ENCODE data around the gene DDX3X.
"Not testable (repeated sequence)": the region's sequence is repeated elsewhere in the genome, so short reads cannot be mapped to it uniquely, and the experiment has no call there.

The DDX3X gene

DNA sequence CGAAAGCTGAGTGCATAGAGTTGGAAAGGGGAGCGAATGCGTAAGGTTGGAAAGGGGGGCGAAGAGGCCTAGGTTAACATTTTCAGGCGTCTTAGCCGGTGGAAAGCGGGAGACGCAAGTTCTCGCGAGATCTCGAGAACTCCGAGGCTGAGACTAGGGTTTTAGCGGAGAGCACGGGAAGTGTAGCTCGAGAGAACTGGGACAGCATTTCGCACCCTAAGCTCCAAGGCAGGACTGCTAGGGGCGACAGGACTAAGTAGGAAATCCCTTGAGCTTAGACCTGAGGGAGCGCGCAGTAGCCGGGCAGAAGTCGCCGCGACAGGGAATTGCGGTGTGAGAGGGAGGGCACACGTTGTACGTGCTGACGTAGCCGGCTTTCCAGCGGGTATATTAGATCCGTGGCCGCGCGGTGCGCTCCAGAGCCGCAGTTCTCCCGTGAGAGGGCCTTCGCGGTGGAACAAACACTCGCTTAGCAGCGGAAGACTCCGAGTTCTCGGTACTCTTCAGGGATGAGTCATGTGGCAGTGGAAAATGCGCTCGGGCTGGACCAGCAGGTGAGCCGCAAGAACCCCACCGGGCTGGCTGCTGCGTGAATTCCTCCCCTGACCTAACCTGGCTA is at the start of gene DDX3X:
TSS of gene DDX3X (plus strand) at position 419 of the 619 bp plus-strand sequence. CDS start at position 510, 91 bp downstream.
- peak; percentile 94 for DNase-seq

DNA sequence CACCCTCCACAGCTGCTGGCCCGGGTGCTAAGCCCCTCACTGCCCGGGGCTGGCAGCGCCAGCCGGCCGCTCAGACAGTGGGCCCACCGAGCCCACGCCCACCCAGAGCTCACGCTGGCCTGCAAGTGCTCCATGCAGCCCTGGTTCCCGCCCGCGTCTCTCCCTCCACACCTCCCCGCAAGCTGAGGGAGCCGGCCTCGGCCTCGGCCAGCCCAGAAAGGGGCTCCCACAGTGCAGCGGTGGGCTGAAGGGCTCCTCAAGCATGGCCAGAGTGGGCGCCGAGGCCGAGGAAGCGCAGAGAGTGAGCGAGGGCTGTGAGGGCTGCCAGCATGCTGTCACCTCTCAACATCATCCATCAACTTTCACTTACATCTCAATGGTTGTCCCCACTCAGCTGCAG is 48.0 kb upstream of the DDX3X start:
- not testable (repeated sequence) for DNase-seq

DNA sequence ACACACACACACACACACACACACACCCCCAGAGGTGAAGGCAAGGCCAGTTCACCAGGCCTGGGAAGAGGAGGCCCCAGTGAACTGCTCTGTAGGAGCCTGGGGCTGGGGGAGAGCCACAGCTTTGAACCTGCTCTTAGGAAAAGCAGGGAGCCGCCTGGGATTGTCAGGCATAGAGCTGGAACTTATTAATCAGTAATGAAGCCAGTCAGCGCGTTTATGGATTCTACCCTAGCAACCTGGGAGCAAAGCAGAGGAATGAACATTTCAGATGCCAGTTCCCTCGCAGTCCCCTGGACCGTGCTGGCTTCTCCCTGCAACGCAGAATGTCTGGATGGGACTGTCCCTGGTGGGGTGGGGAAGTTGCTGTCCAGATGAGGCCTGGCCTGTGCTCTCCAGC is 45.3 kb upstream of the DDX3X start:
- no peak for DNase-seq

DNA sequence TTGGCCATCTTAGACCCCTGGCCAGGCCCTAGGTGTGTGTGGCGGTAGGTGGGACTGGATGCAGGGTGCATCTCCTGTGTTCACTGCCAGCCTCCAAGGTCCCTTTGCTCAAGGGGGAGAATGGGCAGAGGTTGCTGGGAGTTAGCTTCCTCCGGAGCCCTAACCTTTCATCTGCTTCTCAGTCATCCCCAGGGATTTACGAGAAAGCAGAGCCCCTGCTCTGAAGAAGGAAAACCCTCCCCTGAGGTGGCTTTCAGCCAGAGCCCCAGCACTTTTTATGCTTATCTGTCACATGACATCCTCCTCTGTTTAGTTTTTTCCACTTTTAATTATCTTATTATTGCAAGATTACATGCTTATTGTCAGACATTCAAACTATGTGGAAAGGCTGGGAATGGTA is 44.9 kb upstream of the DDX3X start:
- DNase-seq, result no peak

DNA sequence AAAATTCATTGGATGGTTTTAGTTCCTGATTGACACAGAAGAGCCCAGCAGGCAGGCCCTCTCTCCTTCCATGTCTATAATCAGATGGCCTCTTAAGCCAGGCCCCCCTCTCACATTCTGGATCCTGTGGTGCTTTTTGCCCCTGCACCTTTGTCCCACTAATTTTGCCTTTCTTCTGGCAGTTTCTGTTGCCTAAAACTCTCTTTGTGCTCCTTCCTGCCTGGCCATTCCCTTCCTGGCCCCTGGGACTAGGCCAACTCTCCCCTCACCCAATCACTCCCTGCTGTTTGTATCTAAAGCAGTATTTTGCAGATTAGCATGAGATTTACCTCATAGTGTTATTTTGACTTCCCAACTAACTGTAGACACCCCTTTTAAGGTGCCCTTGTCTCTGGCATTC is 42.7 kb upstream of the DDX3X start:
- DNase-seq, result no peak

DNA sequence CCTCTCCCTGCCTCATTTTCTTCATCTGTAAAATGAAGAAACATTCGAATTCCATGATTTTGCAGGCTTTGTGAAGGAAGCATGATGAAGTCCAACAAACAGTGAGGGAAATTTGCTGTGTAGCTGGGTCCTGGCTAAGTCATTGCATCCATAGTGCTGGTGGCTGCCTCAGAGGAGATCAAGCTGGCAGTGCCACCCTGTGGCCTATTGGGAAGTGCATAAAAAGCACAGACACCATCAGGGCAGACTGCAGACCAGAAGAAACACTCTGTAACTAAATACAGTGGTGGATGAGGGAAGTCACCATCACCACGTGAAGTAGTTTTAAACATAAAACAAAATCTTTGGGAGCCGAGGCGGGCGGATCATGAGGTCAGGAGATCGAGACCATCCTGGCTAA is 40.7 kb upstream of the DDX3X start:
- DNase-seq, result peak; percentile 41

DNA sequence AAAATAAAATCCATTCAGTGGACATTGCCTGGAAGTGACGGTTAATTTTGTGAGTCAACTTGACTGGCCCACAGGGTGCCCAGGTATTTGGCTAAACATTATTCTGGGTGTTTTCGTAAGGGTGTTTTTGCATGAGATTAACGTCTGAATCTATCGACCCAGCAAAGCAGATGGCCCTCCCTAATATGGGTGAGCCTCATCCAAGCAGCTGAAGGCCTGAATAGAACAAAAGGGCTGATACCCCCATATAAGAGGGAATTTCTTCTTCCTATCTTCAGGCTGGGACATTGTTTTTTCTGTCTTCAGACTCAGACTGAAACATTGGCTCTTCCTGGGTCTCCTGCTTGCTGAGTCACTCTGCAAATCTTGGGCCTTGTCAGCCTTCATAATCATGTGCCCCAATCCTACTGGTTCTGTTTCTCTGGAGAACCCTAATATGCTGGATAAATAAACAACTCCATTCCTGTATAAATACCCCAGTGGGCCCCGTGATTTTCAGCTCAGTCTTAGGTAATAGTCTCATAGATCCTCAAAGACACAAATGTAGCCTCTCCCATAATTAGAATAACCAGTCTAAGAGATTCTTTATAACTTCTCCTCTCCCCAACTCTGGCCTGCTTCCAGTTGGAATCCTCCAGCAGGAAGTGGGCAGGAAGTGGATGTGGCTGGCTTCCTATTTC is 33.1 kb upstream of the DDX3X start:
- DNase-seq, result no peak

DNA sequence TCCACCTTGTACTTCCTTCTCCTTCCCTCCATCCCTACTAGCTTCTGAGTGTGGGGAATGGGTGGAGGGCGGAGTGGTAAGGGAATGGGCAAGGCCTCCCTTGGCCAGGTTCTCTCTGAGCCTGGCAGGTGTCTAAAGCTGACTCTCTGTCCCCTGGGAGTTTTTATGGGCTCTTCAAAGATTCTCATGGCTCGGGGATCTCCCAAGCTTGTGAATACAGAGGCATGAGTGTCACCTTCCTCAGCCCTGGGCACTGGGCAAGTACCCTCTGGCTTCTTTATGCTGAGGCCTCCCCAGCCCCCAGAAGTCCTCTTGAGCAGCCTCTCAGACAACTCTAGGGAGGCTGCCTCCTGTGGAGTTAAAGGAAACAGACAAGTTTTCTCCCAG is 32.5 kb upstream of the DDX3X start:
- no peak for DNase-seq

DNA sequence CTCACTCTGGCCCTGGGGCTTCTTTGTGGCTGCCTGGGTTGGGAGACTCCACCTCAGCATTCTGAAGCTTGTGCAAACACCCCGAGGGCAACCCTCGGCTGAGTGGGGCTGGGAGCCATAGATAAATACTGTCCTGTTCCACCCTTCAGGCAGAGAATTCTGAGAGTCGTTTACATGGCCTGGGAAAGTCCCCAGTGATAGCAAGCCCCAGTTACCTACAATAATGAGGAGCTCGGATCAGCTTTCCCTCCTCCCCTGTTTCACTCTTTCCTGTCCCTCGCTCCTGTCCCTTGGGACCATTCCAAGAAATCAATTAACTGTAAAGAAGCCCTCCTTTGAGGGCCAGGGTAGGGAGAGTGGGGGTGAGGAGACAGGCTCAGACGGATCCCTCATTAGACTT is 31.6 kb upstream of the DDX3X start:
- DNase-seq, result no peak

DNA sequence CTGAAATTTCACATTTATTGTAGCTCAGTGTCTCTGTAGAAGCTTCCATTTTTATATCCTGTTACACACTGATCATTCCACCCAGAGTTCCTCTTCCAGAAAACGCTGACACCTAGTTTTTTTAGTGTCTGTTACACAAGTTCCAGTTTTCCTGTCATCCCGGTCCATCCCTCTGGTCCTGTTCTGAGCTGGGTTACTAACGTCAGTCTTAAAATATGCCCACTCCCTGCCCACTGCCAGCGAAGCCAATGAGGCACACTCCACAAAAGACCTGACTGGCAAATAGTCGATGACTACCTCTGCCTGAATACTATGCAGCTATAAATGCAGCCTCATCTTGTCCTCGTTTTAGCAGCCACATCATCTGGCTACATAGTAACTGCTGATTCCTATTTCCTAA is 30.9 kb upstream of the DDX3X start:
- no peak for DNase-seq

DNA sequence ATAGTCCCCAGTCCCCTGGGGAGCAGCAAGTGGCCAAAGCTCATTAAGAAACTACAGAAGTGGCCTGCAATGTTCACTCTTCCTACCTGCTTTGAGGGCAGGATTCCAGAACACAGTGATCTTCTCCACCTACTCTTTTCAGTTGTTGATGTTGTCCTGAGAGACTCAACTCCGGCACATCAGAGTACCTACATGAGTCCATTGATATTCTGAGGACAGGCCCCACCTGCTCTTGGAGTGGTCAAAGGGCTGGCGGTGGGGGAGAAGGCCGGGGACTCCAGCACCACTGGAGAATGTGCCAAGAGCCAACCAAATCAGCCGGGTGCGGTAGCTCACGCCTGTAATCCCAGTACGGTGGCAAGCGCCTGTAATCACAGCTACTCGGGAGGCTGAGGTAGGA is 29.8 kb upstream of the DDX3X start:
- no peak for DNase-seq

DNA sequence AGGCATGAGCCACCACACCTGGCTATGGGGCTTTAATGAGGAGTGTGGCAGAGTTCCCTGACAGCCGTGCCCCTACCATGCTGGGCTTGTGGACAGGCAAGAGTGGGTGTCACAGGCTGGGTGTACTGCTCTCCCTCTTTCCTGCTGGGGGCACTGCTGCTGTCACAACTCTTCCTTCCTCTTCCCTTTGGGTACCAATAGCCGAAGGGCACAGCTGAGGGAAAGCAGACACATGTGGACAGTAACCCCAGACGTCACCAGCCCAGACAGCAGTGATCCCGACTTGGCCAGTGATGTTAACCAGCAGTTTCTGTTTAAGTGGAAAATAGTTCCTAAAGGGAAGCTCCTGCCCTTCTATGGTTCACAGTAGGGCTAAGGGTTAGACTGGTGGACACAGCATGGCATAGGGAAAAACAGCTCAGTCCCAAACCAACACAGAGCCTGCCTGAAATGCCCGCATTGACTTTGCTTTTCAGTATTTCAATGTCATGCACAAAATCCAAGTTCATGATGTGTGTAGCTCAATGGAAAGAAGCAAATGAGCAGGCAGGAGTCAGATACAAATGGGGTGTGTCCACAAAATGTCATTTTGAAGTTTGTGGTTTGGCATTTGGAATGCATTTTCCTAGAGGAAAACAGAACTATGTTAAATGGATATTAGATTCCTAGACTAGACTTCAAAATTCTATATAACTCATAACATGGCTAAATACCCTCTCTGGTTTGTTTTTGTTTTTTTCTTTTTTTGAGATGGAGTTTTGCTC is 24.9 kb upstream of the DDX3X start:
- no peak for DNase-seq

DNA sequence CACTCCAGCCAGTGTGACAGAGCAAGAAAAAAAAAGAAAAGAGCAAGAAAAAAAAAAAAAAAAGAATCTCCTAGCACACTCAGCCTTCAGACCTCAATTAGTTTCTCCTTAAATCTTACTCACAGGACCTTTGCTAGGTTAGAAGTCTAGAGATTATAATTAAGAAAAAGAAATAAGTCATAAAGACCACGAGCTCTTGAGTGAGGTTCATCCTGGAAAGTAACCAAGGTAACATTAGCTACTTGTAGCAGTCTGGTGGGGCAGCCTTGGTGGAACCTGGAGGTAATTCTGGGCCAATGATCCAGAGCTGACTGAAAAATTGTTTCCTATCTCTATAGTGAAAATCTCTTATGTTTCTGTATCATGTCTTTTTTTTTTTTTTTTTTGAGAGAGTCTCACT is 21.2 kb upstream of the DDX3X start:
- DNase-seq, result no peak

DNA sequence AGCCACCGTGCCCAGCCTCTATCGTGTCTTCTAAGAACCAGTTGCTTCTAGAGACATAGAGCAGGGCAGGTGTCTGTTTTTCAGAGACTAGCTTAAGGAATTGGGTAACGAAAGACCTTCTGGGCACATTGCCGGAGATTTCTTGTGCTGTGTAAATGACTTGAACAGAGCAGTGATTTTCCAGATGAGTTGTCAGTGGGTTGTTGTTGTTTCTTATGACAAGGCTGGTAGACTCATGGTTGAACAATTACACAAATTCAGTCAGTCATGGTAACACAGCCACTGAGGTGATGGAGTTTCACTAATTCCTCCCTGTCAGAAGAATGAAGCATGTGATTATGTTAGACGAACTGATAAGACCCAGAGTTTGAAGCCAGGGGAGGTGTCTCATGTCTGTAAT is 20.5 kb upstream of the DDX3X start:
- DNase-seq, result no peak

DNA sequence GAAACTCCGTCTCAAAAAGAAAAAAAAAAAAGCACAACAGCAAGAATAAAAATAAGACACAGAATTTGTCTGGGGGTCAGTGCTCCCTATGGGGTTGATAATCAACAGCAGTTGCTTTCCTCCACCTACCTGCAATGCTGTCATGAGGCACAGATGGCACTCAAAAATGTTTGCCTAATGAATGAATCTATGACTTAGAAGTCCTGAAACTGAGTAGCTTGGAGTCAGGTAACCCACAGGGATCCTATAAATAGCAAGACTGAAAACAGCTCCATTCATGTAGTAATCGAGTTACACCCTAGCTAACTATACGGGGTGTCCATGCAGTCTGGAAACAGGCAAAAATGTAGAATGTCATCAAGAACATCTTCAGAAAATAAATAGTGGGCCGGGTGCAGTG is 19.8 kb upstream of the DDX3X start:
- no peak for DNase-seq

DNA sequence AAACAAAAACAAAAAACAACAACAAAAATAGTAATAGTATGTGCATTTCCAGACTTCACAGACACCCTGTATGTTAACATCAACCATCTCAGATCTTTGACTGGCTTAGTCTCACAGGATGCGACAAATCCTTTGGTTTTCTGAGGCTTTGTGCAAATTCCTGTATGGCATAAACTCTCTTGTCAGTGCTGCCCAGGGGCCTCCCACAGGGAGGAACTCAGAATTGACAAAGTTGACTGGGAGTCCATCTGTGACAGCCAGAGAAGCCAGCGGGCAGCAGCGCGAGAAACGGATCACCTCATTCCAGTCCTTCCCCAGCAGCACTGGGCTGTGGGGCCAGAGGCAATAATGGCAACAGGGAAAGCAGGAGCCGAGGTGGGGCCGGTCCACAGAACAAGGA is 19.1 kb upstream of the DDX3X start:
- no peak for DNase-seq

DNA sequence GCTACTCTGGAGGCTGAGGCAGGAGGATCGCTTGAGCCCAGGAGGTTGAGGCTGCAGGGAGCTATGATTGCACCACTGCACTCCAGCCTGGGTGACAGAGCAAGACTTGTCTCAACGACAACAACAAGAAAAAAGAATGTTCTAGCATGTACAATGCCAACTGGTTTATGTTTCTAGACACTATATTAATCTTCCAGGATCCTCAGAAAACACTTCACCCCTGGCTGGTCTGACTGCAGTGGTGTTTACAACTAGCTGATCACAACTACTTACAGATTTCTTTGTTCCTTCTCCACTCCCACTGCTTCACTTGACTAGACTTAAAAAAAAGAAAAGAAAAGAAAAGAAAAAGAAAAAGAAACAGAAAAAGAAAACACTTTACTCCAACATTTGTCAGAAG is 17.7 kb upstream of the DDX3X start:
- DNase-seq, result not testable (repeated sequence)

DNA sequence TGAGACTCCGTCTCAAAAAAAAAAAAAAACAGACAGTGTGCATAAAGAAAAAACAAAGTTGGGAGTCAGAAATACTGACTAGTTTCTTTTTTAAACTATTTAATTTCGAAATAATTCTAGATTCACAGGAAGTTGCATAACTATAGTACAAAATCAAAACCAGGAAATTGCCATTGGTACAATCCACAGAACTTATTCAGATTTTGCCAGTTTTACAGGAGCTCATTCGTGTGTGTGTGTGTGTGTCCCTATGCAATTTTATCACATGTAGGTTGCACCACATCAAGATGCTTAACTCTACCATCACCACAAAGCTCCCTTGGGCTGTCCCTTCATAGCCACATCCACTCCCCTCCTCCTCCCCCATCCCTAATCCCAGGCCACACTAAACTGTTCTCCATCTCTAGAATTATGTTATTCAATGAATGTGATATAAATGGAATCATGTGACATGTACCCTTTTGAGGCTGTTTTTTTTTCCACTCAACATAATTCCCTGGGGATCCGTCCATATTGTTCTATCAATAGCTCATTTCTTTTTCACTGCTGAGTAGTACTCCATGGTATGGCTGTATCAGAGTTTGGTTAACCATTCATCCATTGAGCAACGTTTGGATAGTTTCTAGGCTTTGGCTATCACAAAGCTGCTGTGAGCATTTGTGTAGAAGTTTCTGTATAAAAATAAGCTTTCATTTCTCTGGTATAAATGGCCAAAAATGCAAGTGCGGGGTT is 16.3 kb upstream of the DDX3X start:
- DNase-seq, result no peak

DNA sequence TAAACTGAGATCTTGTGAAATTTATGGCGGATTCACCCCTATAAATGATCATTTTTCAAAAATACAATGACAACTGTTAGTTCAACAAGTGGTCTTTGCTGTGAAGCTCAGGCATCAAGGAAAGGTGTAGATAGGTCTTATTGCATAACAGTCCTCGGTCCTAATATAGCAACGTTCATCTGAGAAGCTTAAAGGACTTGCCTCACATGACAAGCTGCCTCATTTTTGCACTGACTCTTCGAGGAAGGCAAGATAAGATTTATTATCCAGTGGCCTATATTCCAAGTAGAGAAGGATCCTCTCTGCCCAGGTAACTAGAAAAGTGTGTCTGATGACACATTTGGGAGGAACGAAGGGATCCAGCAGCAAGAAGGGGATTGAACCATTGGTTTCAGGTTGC is 13.6 kb upstream of the DDX3X start:
- DNase-seq, result no peak

DNA sequence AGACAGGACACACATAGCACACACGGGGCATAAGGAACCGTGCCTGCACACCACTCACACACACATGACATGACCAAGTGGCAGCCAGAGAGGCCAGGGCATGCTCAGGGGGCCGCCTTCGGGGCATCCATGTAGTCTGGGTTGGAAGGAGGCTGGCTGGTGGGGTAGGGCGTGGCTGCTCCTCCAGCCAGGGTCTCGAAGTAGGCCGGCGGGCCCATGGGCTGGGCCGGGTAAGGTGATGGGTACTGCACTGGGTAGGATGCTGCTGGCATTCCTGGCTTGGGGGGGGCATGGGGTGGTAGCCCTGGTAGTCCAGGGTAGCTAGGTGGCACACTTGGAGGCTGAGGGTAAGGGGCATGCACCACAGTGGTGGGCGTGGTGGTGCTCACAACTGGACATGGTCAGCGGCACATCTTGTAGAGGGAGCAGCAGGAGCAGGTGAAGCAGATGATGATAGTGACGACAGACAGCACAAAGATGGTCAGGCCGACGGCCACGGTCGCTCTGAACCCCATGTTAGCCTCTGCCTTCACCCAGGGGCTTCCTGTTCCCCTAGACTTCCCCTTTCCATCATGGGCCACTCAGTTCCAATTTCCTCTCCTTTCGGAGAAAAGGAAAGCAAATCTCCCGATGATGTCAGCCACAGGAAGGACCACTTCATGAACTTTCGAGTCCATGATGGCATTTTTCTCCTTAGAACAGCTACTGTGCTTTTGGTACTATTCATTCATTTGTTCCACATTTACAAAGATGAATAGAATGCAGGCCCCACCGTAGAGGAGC is 10.9 kb upstream of the DDX3X start:
- DNase-seq, result no peak

DNA sequence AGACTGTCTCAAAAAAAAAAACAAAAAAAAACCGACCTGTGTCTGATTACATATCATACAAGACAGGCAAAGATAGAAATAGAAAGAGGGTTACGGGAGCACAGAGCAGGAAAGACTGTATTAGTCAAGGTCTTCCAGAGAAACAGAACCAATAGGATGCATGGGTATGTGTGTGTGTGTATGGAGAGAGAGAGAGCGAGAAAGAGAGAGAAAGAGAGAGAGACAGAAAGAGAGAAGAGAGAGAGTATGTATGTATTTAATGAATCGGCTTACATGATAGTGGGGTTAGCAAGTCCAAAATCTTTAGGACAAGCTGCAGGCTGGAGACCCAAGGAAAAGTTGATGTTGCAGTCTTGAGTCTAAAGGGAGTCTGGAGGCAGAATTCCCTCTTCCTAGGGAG is 7.5 kb upstream of the DDX3X start:
- DNase-seq, result no peak

DNA sequence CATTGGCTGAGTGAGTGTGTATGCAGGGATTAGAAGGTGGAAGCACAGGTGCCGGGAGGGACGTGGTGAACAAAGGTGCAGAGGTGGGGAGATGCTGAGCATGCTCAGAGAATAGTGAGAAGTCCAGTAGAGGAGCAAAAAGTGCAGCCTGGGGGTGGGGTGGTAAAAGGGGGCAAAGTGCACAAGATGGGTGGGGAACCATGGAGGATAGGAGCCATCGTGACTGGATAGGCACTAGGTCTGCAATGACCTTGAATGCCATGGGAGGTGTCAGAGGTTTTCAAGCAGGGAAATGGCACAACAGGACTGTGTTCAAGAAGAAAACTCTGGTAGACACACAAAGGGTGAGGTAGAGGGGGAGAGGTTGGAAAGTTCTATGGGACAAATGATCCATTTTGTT is 6.6 kb upstream of the DDX3X start:
- no peak for DNase-seq

DNA sequence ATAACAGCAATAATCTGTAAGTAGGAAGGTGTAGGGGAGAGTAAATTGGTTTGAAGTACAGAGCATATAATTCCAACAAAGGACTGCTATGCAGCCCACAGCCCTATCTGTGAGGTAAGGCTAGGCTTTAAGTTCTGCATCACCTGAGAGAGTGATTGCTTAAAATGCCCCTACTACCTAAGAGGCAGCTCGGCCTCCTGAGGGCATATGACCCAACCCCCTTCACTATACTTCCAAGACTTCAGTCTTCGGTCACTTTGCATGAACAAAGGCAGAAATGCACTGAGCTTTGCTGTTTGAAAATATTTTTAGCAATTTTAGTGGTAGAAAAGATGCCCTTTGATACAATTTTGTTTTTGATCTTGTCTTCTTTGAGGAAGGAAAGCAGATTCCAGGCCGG is 4.9 kb upstream of the DDX3X start:
- DNase-seq, result no peak

All from activated CD4-positive, alpha-beta T cell treated with anti-CD3 and anti-CD28 coated beads, Interleukin-10, Interleukin-2, amounts not matched to agents 100 ng/mL and 50 ng/mL, durations not matched to agents 16 hours and 8 hours (primary cell).